Tibial nerve (tissue), 4 donors: ENCODE measurements around the gene ZCCHC17. TPM values are rescaled to one million over a fixed set of nuclear protein-coding genes. Genes with fewer than 3 reads are reported as not detected.

Experiments
- DNase-seq, 2 donors: peaks; one replicate each; pipeline ENCODE4 v3.0.0-alpha.2; 2019; ENCODE audit warnings: low spot score in 2 of 2
- H3K27ac ChIP-seq, 4 donors: fragments of 200-600 bp; sonication (generic) in 3 of 4; one replicate each; pipeline ENCODE4 v1.5.1; 2017 to 2019; ENCODE audit warnings: mild to moderate bottlenecking in 1 of 4
- H3K27me3 ChIP-seq, 2 donors: fragments of 200-600 bp; sonication (generic) in 1 of 2; one replicate each; pipeline versions ENCODE4 v1.5.1 to v1.6.0; 2017 to 2019
- H3K36me3 ChIP-seq, 3 donors: fragments of 200-600 bp; sonication (generic); one replicate each; pipeline ENCODE4 v1.5.1; 2018 to 2019
- H3K4me1 ChIP-seq, 4 donors: fragments of 200-600 bp; sonication (generic) in 3 of 4; one replicate each; pipeline ENCODE4 v1.5.1; 2017 to 2019
- H3K4me3 ChIP-seq, 4 donors: fragments of 200-600 bp; sonication (generic) in 3 of 4; one replicate each; pipeline ENCODE4 v1.5.1; 2017 to 2019; ENCODE audit warnings: mild to moderate bottlenecking in 1 of 4, moderate library complexity in 1 of 4
- H3K9me3 ChIP-seq, 4 donors: fragments of 200-600 bp; sonication (generic) in 3 of 4; one replicate each; pipeline ENCODE4 v1.5.1; 2017 to 2019
- CTCF ChIP-seq, 5 experiments: fragments of 200-600 bp in 3 of 5; fragments of 450-650 bp in 2 of 5; sonication (generic) in 3 of 5; IDR thresholded peaks; one replicate each; pipeline ENCODE4 v1.5.1; 2016 to 2019; ENCODE audit warnings: antibody characterized with exemption in 5 of 5, mild to moderate bottlenecking in 3 of 5, moderate library complexity in 2 of 5
- EP300 ChIP-seq, 2 donors: sonication (generic); formaldehyde crosslinking; IDR thresholded peaks; one replicate each; pipeline ENCODE4 v1.6.1; 2017; ENCODE audit warnings: antibody characterized with exemption in 2 of 2, mild to moderate bottlenecking in 1 of 2
- POLR2A ChIP-seq, 2 donors: fragments of 450-650 bp; IDR thresholded peaks; one replicate each; pipeline ENCODE4 v1.6.1; 2017; ENCODE audit warnings: antibody characterized with exemption in 2 of 2, mild to moderate bottlenecking in 2 of 2, moderate library complexity in 2 of 2
- WGBS, 2 donors: methylation state at CpG; one replicate each; pipeline ENCODE4 v1.1.5; 2018; 5-methylcytosine and 5-hydroxymethylcytosine counted together
- total RNA-seq, 4 donors: library from RNA; depleted of rRNA; stranded (reverse); fragments of >200 nt; gene quantifications; one replicate each; pipeline ENCODE4 v1.1.0, GENCODE V29; 2016

The ZCCHC17 gene
- total RNA-seq, 4 donors from 2014 or later: 14.9 to 30.4 (median 26.5) TPM

GRCh38 chr1:31356427-31356826, 59.6 kb downstream of the ZCCHC17 start:
- 90 to 94% methylated on average over 2 of the region's 2 CpGs for WGBS, 2 donors
- Histone ChIP-seq H3K4me3 (no peak overlapping the region), H3K27me3 (no peaks in the 10 kb centered on the region), H3K4me1 (no peaks in the 10 kb centered on the region), H3K9me3 (no peaks in the 10 kb centered on the region), H3K27ac (no peak overlapping the region), H3K36me3 (peaks cover 0 to 88% (median 5%) of the 10 kb centered on the region in 3 donors)
- DNase-seq: no peak
- TF ChIP-seq POLR2A (IDR thresholded peaks at IDR 0.05) (no peak), EP300 (IDR thresholded peaks at IDR 0.05) (no peak), CTCF (IDR thresholded peaks at IDR 0.05) (no peak)

- TF ChIP-seq POLR2A (IDR thresholded peaks at IDR 0.05): no peak
- no peak for TF ChIP-seq EP300 (IDR thresholded peaks at IDR 0.05)
- no peak for TF ChIP-seq CTCF (IDR thresholded peaks at IDR 0.05)
- H3K36me3 ChIP-seq: peaks cover 4 to 85% (median 9%) of the 10 kb centered on the region in 3 donors
- H3K27me3 ChIP-seq: no peaks in the 10 kb centered on the region
- H3K27ac ChIP-seq: no peak overlapping the region
- no peak for DNase-seq
- H3K4me3 ChIP-seq: no peak overlapping the region
- H3K9me3 ChIP-seq: no peaks in the 10 kb centered on the region
- no peaks in the 10 kb centered on the region for H3K4me1 ChIP-seq
- WGBS, 2 donors: 95 to 99% methylated on average over 6 of the region's 6 CpGs
These were observed 64.8 kb downstream of the ZCCHC17 start for GRCh38 chr1:31361607-31362006.

GRCh38 chr1:31362032-31362431, 65.2 kb downstream of the ZCCHC17 start:
- Histone ChIP-seq H3K36me3 (peaks cover 4 to 86% (median 9%) of the 10 kb centered on the region in 3 donors), H3K9me3 (no peaks in the 10 kb centered on the region), H3K27ac (no peak overlapping the region), H3K4me3 (no peak overlapping the region), H3K4me1 (no peaks in the 10 kb centered on the region), H3K27me3 (no peaks in the 10 kb centered on the region)
- DNase-seq: no peak
- no peak for TF ChIP-seq POLR2A (IDR thresholded peaks at IDR 0.05)
- TF ChIP-seq EP300 (IDR thresholded peaks at IDR 0.05): no peak
- TF ChIP-seq CTCF (IDR thresholded peaks at IDR 0.05): no peak
- WGBS, 2 donors: 93 to 97% methylated on average over 3 of the region's 3 CpGs

- Histone ChIP-seq H3K4me1 (peaks cover 0 to 9% (median 0%) of the 10 kb centered on the region in 4 donors), H3K27ac (no peak overlapping the region), H3K9me3 (no peaks in the 10 kb centered on the region), H3K27me3 (no peaks in the 10 kb centered on the region), H3K4me3 (no peak overlapping the region), H3K36me3 (peaks cover 4 to 73% (median 6%) of the 10 kb centered on the region in 3 donors)
- no peak for DNase-seq
- WGBS, 2 donors: 89% methylated on average over 3 of the region's 3 CpGs
- TF ChIP-seq EP300 (IDR thresholded peaks at IDR 0.05) (no peak), POLR2A (IDR thresholded peaks at IDR 0.05) (no peak), CTCF (IDR thresholded peaks at IDR 0.05) (no peak)
These were observed 67.9 kb downstream of the ZCCHC17 start for GRCh38 chr1:31364561-31365250.

- Histone ChIP-seq H3K36me3 (peaks cover 4 to 54% (median 4%) of the 10 kb centered on the region in 3 donors), H3K9me3 (no peaks in the 10 kb centered on the region), H3K27me3 (no peaks in the 10 kb centered on the region), H3K4me1 (peaks cover 0 to 20% (median 9%) of the 10 kb centered on the region in 4 donors), H3K27ac (no peak overlapping the region), H3K4me3 (no peak overlapping the region)
- DNase-seq: no peak
- WGBS, 2 donors: 71 to 72% methylated on average over 2 of the region's 2 CpGs
- TF ChIP-seq CTCF (IDR thresholded peaks at IDR 0.05): no peak
- TF ChIP-seq EP300 (IDR thresholded peaks at IDR 0.05): no peak
- no peak for TF ChIP-seq POLR2A (IDR thresholded peaks at IDR 0.05)
These were observed 70.0 kb downstream of the ZCCHC17 start for GRCh38 chr1:31366796-31367195.
